Measurements from ENCODE around the gene UNC5B.

Gene UNC5B

GRCh38 chr10:71335173-71335708, 122.9 kb downstream of the UNC5B start:
- Histone ChIP-seq H4K20me1 (peaks cover 0 to 97% (median 78%) of the 10 kb centered on the region in 11 experiments; a peak in 19 of 22 replicates), H3K4me2 (peak overlapping the region; percentile 49 to 91 (median 80); a peak in 21 of 22 replicates), H3K4me1 (peaks cover 55 to 74% (median 63%) of the 10 kb centered on the region in 10 experiments), H3K36me3 (peaks cover 25 to 52% (median 36%) of the 10 kb centered on the region in 11 experiments; a peak in 21 of 22 replicates), H3K27ac (no peak overlapping the region), H3K4me3 (no peak overlapping the region), H3K27me3 (no peaks in the 10 kb centered on the region), H3K9ac (no peak overlapping the region), H3K9me3 (replicated peaks in 1 of 11) (no peaks in the 10 kb centered on the region)
- no peak for TF ChIP-seq Cebpa-rat (IDR thresholded peaks at IDR 0.05)

GRCh38 chr10:71336632-71337031, 124.3 kb downstream of the UNC5B start:
- Histone ChIP-seq H3K27ac (no peak overlapping the region), H3K9me3 (replicated peaks in 1 of 11) (no peaks in the 10 kb centered on the region), H4K20me1 (peaks cover 0 to 93% (median 79%) of the 10 kb centered on the region in 11 experiments; a peak in 19 of 22 replicates), H3K4me2 (peak overlapping the region; percentile 49 to 91 (median 80)), H3K4me1 (peaks cover 55 to 69% (median 60%) of the 10 kb centered on the region in 10 experiments), H3K36me3 (peaks cover 14 to 50% (median 28%) of the 10 kb centered on the region in 11 experiments; a peak in 21 of 22 replicates), H3K27me3 (no peaks in the 10 kb centered on the region), H3K9ac (peak overlapping the region in 5 of 11 experiments; percentile 0 to 46 (median 4); a peak in 4 of 22 replicates), H3K4me3 (no peak overlapping the region)
- TF ChIP-seq Cebpa-rat (IDR thresholded peaks at IDR 0.05): no peak

DNA sequence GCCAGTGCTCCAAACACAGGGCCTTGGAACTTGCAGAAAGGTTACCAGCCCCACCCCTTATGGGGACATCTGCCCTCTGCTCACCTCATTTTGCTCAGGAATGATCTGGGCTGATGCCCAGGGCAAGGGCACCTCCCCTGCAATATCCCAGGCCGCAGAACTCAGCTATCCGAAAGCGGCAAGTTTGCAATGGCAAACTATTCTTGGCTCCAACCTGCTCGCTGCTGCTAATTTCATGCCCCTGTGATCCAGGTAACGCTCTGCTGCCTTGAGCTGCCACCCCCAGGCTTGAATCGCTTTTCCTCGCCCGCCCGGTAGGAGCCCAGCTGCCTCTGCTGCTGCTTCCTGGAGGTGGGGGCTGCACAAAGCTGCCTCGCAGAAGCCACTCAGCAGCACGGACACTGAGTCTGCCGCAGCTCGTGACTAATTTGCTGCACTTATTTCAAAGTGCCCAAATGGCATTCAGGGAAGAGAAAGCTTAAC, 124.9 kb downstream of the UNC5B start:
- Histone ChIP-seq H3K27me3 (no peaks in the 10 kb centered on the region), H4K20me1 (peaks cover 0 to 93% (median 79%) of the 10 kb centered on the region in 11 experiments; a peak in 19 of 22 replicates), H3K4me3 (no peak overlapping the region), H3K27ac (no peak overlapping the region), H3K4me2 (peak overlapping the region; percentile 49 to 91 (median 80)), H3K36me3 (peaks cover 13 to 49% (median 32%) of the 10 kb centered on the region in 11 experiments; a peak in 21 of 22 replicates), H3K4me1 (peaks cover 53 to 63% (median 58%) of the 10 kb centered on the region in 10 experiments), H3K9ac (peak overlapping the region in 4 of 11 experiments; percentile 0 to 46 (median 16); a peak in 6 of 22 replicates), H3K9me3 (replicated peaks in 1 of 11) (no peaks in the 10 kb centered on the region)
- TF ChIP-seq Cebpa-rat (IDR thresholded peaks at IDR 0.05): no peak

DNA sequence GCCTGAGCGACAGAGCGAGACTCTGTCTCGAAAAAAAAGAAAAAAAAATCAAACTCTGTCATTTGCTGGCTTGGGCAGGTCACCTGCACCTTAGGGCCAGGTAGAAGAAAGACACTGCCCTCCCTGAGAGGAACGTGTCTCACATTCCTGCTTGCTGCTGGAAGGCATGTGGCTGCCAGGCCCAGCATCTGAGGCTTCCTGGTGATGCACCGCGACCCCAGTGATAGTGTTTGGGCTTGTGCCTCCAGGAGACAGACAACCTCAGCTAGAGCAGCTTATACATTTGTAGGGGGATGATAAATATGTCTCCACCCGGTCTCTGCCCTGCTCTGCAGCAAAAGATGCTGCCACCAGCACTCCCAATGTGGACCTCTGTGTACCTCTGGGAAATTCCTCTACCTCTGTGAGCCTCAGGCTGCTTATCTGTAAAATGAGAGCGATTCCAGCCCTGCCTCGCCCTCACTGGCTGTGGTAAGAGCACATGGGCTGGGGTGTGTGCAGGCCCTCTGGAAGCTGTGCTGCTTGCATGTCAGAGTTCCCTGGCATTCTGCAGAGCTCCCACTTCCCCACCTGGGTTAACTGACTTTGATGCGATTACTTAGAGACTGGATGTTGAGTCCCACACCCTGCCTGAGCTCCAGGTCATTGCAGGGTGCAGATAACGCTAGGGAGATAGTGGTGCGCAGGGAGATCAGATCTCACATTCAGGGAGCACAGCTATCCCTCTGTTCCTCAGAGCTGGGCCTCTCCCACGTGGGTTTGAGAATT, 126.5 kb downstream of the UNC5B start:
- Histone ChIP-seq H3K27ac (no peak overlapping the region), H3K9me3 (replicated peaks in 1 of 11) (no peaks in the 10 kb centered on the region), H3K4me3 (no peak overlapping the region), H4K20me1 (peaks cover 0 to 93% (median 71%) of the 10 kb centered on the region in 11 experiments; a peak in 19 of 22 replicates), H3K36me3 (peaks cover 13 to 52% (median 32%) of the 10 kb centered on the region in 11 experiments; a peak in 21 of 22 replicates), H3K4me2 (peak overlapping the region in 1 of 11 experiments; percentile 88; a peak in 1 of 22 replicates), H3K9ac (no peak overlapping the region), H3K27me3 (no peaks in the 10 kb centered on the region), H3K4me1 (peaks cover 47 to 61% (median 53%) of the 10 kb centered on the region in 10 experiments)
- TF ChIP-seq Cebpa-rat (IDR thresholded peaks at IDR 0.05): no peak

DNA sequence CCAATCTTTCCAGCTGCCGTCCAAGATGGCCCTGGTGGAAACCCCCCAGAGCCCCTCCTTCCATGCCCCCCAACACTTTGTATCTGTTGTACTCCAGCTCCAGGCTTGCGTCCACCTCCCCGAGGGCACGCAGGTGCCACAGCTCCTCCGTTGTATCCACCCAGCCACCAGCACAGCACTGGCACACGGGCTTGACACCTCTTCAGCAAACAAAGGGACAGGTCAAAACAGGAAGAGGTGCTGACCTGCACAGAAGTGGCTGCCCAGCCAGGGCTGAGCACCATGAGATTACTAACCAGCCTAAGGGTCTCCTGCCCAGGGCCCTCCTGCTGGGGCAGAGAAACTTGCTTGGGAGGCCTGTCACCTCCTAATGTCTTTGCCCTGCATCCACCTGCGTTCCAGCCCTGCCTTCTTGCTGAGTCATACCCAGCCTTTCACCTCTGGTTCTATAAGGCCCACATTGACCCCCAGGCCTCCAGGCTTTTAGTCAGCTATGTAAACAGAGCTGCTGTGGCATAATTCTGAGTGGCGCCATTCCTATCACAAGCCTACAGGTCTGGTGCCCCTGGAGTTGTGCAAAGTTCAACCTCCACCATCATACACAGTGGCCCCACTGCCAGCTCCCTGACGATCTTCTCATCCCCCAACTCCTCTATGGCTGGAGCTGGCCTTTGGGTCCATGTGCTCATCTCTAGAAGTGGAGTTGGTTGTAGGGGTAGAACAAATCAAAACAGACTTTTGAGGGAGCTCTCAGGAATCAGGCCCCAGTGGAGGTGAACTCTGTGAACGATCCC, 127.6 kb downstream of the UNC5B start:
- peaks cover 0 to 91% (median 65%) of the 10 kb centered on the region in 11 experiments; a peak in 19 of 22 replicates for H4K20me1 ChIP-seq
- H3K9me3 ChIP-seq (replicated peaks in 1 of 11): no peaks in the 10 kb centered on the region
- no peak overlapping the region for H3K4me3 ChIP-seq
- H3K9ac ChIP-seq: no peak overlapping the region
- no peak overlapping the region for H3K4me2 ChIP-seq
- no peaks in the 10 kb centered on the region for H3K27me3 ChIP-seq
- H3K36me3 ChIP-seq: peaks cover 13 to 51% (median 32%) of the 10 kb centered on the region in 11 experiments; a peak in 21 of 22 replicates
- TF ChIP-seq Cebpa-rat (IDR thresholded peaks at IDR 0.05): no peak
- H3K4me1 ChIP-seq: peaks cover 51 to 62% (median 54%) of the 10 kb centered on the region in 10 experiments
- H3K27ac ChIP-seq: no peak overlapping the region

GRCh38 chr10:71342573-71343391, 130.4 kb downstream of the UNC5B start:
- Histone ChIP-seq H3K9ac (no peak overlapping the region; a peak in 1 of 22 replicates), H3K9me3 (replicated peaks in 1 of 11) (no peaks in the 10 kb centered on the region), H3K4me3 (no peak overlapping the region), H3K27me3 (no peaks in the 10 kb centered on the region), H3K4me2 (peak overlapping the region in 6 of 11 experiments; percentile 1 to 79 (median 52); a peak in 9 of 22 replicates), H4K20me1 (peaks cover 0 to 86% (median 51%) of the 10 kb centered on the region in 11 experiments; a peak in 16 of 22 replicates), H3K27ac (peak overlapping the region in 1 of 11 experiments; percentile 25; a peak in 1 of 22 replicates), H3K36me3 (peaks cover 13 to 54% (median 31%) of the 10 kb centered on the region in 11 experiments; a peak in 21 of 22 replicates), H3K4me1 (peaks cover 23 to 41% (median 28%) of the 10 kb centered on the region in 10 experiments)
- TF ChIP-seq Cebpa-rat (IDR thresholded peaks at IDR 0.05): no peak

DNA sequence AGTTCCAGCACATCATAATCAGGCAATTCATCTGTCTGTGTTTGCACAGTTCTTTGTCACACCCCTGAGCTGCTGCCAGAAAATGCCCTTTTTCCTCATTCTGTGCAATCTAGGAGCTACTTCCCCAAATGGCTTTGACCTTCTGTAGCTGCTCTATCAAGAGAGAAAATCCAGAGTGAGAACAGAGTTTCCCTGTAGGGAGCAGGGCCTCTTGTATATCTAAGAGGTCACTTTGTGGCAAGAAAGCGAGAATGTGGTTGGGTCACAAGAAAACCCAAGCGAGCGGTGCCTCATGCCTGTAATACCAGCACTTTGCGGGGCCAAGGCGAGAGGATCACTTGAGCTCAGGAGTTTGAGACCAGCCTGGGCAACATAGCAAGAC, 131.0 kb downstream of the UNC5B start:
- H3K4me2 ChIP-seq: peak overlapping the region in 10 of 11 experiments; percentile 28 to 79 (median 51); a peak in 17 of 22 replicates
- H3K27ac ChIP-seq: peak overlapping the region in 3 of 11 experiments; percentile 13 to 25 (median 23); a peak in 6 of 22 replicates
- H3K27me3 ChIP-seq: no peaks in the 10 kb centered on the region
- H3K36me3 ChIP-seq: peaks cover 11 to 54% (median 25%) of the 10 kb centered on the region in 11 experiments; a peak in 21 of 22 replicates
- no peaks in the 10 kb centered on the region for H3K9me3 ChIP-seq (replicated peaks in 1 of 11)
- no peak overlapping the region; a peak in 1 of 22 replicates for H3K9ac ChIP-seq
- H3K4me1 ChIP-seq: peaks cover 19 to 39% (median 24%) of the 10 kb centered on the region in 10 experiments
- no peak for TF ChIP-seq Cebpa-rat (IDR thresholded peaks at IDR 0.05)
- peaks cover 0 to 85% (median 46%) of the 10 kb centered on the region in 11 experiments; a peak in 16 of 22 replicates for H4K20me1 ChIP-seq
- H3K4me3 ChIP-seq: no peak overlapping the region

Data from BLaER1 treated with 17β-estradiol and CSF1 and Interleukin-3, amounts not matched to agents 10 nM and 100 nM (cell line).